Endodermal cell (in vitro differentiated cells): ENCODE measurements around the gene ARID5B. TPM values are rescaled to one million over a fixed set of nuclear protein-coding genes. Genes with fewer than 3 reads are reported as not detected.

Source experiments
- DNase-seq: peaks from one replicate; pipeline ENCODE4 v3.0.0-alpha.2; 2017
- H3K27ac ChIP-seq: 2 replicates; pipeline ENCODE4 v1.5.1; 2013; ENCODE audit warnings: mild to moderate bottlenecking, low read depth, low read length, moderate library complexity
- H3K27me3 ChIP-seq: 2 replicates; pipeline ENCODE4 v1.6.1; 2013; ENCODE audit warnings: mild to moderate bottlenecking, low read length, moderate library complexity; ENCODE audit not compliant: insufficient read depth, control insufficient read depth, poor library complexity, severe bottlenecking
- H3K36me3 ChIP-seq: 2 replicates; pipeline ENCODE4 v1.7.0; 2013; ENCODE audit warnings: mild to moderate bottlenecking, low read length, moderate library complexity; ENCODE audit not compliant: control insufficient read depth, insufficient read depth
- H3K4me1 ChIP-seq: one replicate; pipeline ENCODE4 v1.7.0; 2013; ENCODE audit warnings: low read length; ENCODE audit not compliant: control insufficient read depth, insufficient read depth
- H3K4me3 ChIP-seq: 2 replicates; pipeline ENCODE4 v1.5.1; 2013; ENCODE audit warnings: mild to moderate bottlenecking, low read length, moderate library complexity
- H3K9ac ChIP-seq: 2 replicates; pipeline ENCODE4 v1.6.1; 2013; ENCODE audit warnings: mild to moderate bottlenecking, low read length, moderate library complexity; ENCODE audit not compliant: poor library complexity, severe bottlenecking; ENCODE audit errors: extremely low read depth
- H3K9me3 ChIP-seq: 2 replicates; pipeline ENCODE4 v1.6.1; 2013; ENCODE audit warnings: mild to moderate bottlenecking, low read length, moderate library complexity; ENCODE audit not compliant: control insufficient read depth
- H3K27ac Mint-ChIP-seq: 2 replicates; pipeline ENCODE4 v1.8.0; 2020; ENCODE audit warnings: mixed read lengths
- H3K27me3 Mint-ChIP-seq: 2 replicates; pipeline ENCODE4 v1.8.0; 2021; ENCODE audit warnings: mild to moderate bottlenecking, mixed read lengths; ENCODE audit not compliant: insufficient read depth
- H3K36me3 Mint-ChIP-seq: 2 replicates; pipeline ENCODE4 v1.8.0; 2020; ENCODE audit warnings: low read depth, mixed read lengths
- H3K4me1 Mint-ChIP-seq: 2 replicates; pipeline ENCODE4 v1.8.0; 2020; ENCODE audit warnings: mixed read lengths
- H3K4me3 Mint-ChIP-seq: 2 replicates; pipeline ENCODE4 v1.8.0; 2020; ENCODE audit warnings: mild to moderate bottlenecking, moderate library complexity, mixed read lengths
- H3K9me3 Mint-ChIP-seq: 2 replicates; pipeline ENCODE4 v1.8.0; 2020; ENCODE audit warnings: mild to moderate bottlenecking, mixed read lengths
- WGBS, 2 experiments: methylation state at CpG; one replicate each; pipeline versions ENCODE4 v1.1.5 to v1.1.7; 2013; ENCODE audit warnings: missing lambda C conversion rate in 2 of 2, mixed read lengths in 1 of 2; ENCODE audit not compliant: insufficient coverage in 1 of 2, insufficient read length in 1 of 2; 5-methylcytosine and 5-hydroxymethylcytosine counted together
- total RNA-seq, 2 donors: library from RNA; stranded (reverse); fragmentation: NEBNext Ultra II Directional in 1 of 2; extraction: Animal tissue kit (Norgen Biotek cat#: 25700) in 1 of 2; gene quantifications; 2 replicates in 1 of 2; 3 replicates in 1 of 2; pipeline ENCODE4 v1.2.1, GENCODE V29; 2021
- TF ChIP-seq, protein P1 (sequence below): fragments of 200-600 bp; sonication (generic); conservative IDR thresholded peaks from 2 replicates; pipeline ENCODE4 v1.5.0; 2021; ENCODE audit warnings: antibody characterized with exemption, mild to moderate bottlenecking

The ARID5B gene
- total RNA-seq, 2 donors from 2014 or later: 1.2 to 1.8 TPM

DNA sequence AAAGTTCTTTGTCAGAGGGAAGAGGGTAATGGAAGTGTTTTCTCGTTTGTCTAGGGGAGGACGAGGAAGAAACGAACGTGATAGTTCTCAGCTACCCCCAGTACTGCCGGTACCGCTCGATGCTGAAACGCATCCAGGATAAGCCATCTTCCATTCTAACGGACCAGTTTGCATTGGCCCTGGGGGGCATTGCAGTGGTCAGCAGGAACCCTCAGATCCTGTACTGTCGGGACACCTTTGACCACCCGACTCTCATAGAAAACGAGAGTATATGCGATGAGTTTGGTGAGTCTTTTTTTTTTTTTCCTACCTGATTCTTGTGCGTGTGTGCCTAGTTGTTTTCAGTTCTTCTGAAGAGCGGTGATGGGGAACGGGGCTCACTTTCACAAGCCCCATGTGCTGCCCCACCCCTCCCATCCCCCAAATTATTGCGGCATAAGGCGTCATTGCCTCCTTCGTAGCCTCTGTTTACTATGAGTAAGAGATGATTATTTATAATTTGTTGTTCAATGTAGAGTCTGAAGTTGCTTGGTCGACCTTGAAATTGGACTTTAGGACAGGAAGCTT, 98.6 kb downstream of the ARID5B start:
- no peaks in the 10 kb centered on the region for H3K9me3 ChIP-seq
- H3K4me3 ChIP-seq: no peak overlapping the region
- Mint-ChIP-seq H3K36me3 (no peaks in the 10 kb centered on the region), H3K27me3 (no peaks in the 10 kb centered on the region), H3K4me1 (peaks cover 3% of the 10 kb centered on the region), H3K27ac (no peak overlapping the region), H3K4me3 (no peak overlapping the region), H3K9me3 (no peaks in the 10 kb centered on the region)
- no peak overlapping the region for H3K9ac ChIP-seq
- no peak overlapping the region for H3K27ac ChIP-seq
- no peaks in the 10 kb centered on the region for H3K27me3 ChIP-seq
- DNase-seq: no peak
- TF ChIP-seq, protein P1, sequence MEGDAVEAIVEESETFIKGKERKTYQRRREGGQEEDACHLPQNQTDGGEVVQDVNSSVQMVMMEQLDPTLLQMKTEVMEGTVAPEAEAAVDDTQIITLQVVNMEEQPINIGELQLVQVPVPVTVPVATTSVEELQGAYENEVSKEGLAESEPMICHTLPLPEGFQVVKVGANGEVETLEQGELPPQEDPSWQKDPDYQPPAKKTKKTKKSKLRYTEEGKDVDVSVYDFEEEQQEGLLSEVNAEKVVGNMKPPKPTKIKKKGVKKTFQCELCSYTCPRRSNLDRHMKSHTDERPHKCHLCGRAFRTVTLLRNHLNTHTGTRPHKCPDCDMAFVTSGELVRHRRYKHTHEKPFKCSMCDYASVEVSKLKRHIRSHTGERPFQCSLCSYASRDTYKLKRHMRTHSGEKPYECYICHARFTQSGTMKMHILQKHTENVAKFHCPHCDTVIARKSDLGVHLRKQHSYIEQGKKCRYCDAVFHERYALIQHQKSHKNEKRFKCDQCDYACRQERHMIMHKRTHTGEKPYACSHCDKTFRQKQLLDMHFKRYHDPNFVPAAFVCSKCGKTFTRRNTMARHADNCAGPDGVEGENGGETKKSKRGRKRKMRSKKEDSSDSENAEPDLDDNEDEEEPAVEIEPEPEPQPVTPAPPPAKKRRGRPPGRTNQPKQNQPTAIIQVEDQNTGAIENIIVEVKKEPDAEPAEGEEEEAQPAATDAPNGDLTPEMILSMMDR: no peak
- H3K4me1 ChIP-seq: no peaks in the 10 kb centered on the region
- no peaks in the 10 kb centered on the region for H3K36me3 ChIP-seq
- WGBS, 2 experiments: 94 to 99% methylated on average over 16 to 19 of the region's 20 CpGs

DNA sequence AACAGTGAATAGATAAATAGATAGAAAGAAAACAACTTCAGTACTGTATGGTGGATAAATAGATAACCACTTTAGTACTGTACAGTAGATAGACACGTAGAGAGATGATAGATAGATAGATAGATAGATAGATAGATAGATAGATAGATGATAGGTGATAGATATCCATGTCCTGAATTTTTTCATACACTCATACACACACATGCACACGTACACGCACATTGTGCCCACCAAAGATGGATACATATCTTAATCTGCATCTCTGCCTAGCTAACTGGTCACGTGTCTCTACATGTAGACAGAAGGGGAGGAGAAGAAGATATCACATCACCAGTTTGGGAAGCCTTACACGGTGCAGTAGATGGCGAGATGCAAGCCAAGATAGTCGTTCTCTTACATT, 99.2 kb downstream of the ARID5B start:
- no peak overlapping the region for H3K4me3 ChIP-seq
- no peaks in the 10 kb centered on the region for H3K9me3 ChIP-seq
- TF ChIP-seq, protein P1: no peak
- H3K36me3 ChIP-seq: no peaks in the 10 kb centered on the region
- Mint-ChIP-seq H3K27ac (no peak overlapping the region), H3K4me1 (peaks cover 3% of the 10 kb centered on the region), H3K36me3 (no peaks in the 10 kb centered on the region), H3K9me3 (no peaks in the 10 kb centered on the region), H3K27me3 (no peaks in the 10 kb centered on the region), H3K4me3 (no peak overlapping the region)
- WGBS, 2 experiments: 97 to 100% methylated on average over 2 to 7 of the region's 7 CpGs
- no peaks in the 10 kb centered on the region for H3K4me1 ChIP-seq
- no peaks in the 10 kb centered on the region for H3K27me3 ChIP-seq
- DNase-seq: no peak
- H3K27ac ChIP-seq: no peak overlapping the region
- no peak overlapping the region for H3K9ac ChIP-seq

DNA sequence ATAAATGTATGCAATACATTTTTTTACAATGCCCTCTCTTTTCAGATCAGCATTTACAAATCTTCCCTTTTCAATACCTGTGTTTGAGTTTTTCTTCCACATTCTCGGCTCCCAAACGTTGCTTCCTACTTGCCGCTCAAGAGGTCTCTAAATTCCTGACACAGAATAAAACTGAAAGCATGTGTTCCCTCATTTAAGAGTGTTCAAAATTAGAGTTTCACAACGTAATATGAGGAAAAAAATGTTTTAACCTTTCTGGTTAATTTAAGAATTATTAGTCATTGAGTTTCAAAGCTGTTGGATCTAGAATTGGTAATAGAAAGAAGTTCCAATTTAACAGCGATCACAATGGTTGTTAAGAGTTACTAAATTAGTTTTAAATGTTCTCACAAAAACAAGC, 100.4 kb downstream of the ARID5B start:
- Mint-ChIP-seq H3K27ac (no peak overlapping the region), H3K4me1 (peaks cover 3% of the 10 kb centered on the region), H3K36me3 (no peaks in the 10 kb centered on the region), H3K4me3 (no peak overlapping the region), H3K27me3 (no peaks in the 10 kb centered on the region), H3K9me3 (no peaks in the 10 kb centered on the region)
- TF ChIP-seq, protein P1: no peak
- Histone ChIP-seq H3K36me3 (no peaks in the 10 kb centered on the region), H3K27ac (no peak overlapping the region), H3K4me3 (no peak overlapping the region), H3K9ac (no peak overlapping the region), H3K27me3 (no peaks in the 10 kb centered on the region), H3K9me3 (no peaks in the 10 kb centered on the region), H3K4me1 (no peaks in the 10 kb centered on the region)
- no peak for DNase-seq
- 93 to 96% methylated on average over 4 to 5 of the region's 5 CpGs for WGBS, 2 experiments
